ENCODE results near the gene DOCK3. TPM values are rescaled to one million over a fixed set of nuclear protein-coding genes. Genes with fewer than 3 reads are reported as not detected.
"Not testable (repeated sequence)": the region's sequence is repeated elsewhere in the genome, so short reads cannot be mapped to it uniquely, and the experiment has no call there.

The DOCK3 gene
- total and polyA plus RNA-seq, 10 of the 15 experiments (the other 5 are each of a cell fraction or from before 2014, with no cell fraction given): 0.02 to 0.52 (median 0.04) TPM; not detected in 5

DNA sequence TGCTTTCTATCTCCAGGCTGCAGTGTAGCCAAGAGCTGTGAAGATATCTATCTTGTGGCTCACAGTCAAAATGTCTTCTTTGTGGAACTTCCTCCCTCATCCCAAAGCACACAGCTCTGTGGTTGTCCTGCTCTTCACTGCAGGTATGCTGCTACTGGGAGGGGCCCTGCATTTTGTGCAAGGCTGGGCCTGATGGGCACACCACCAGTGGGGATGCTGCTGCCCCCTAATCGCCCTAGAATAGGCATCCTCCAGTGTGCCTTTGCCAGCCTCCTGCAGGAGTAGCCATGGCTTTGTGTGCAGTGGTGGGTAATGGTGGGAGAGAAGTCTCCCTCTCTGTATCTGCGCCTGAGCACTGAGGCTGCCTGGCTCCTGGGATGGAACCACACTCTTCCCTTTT, 297.3 kb downstream of the DOCK3 start:
- CTCF ChIA-PET: interaction anchor here (0.6 to 2.8 kb wide), 17 partner anchors 8 to 463 kb away, joined by 3 to 25 read pairs (median 3); no protein-coding TSS in a partner anchor
- intact Hi-C loops (cut with micrococcal nuclease; ENCODE audit: unreplicated experiment) (no loop called here), in situ Hi-C loops (cut with MboI) (no loop called here)
- FAIRE-seq (no peak), ATAC-seq (no peak; the same call in 2 of the 3 replicates), DNase-seq (ENCODE audit: low read depth, low spot score) (no peak)
- H3K27ac ChIP-seq (ENCODE audit: control insufficient read depth, insufficient read depth): no peak overlapping the region
- 69% methylated on average over 2 of the region's 2 CpGs for WGBS (ENCODE audit: insufficient coverage, insufficient replicate concordance, low lambda C conversion rate, missing lambda C conversion rate)
- H3K9ac ChIP-seq (ENCODE audit: control insufficient read depth, insufficient read depth, low read length): no peak overlapping the region
- POLR2A ChIA-PET: no interaction called here
- no peak for TF ChIP-seq STAT1 (conservative IDR thresholded peaks at IDR 0.05)
- TF ChIP-seq SMARCA5 (IDR thresholded peaks at IDR 0.05): no peak
- H3K79me2 ChIP-seq (ENCODE audit: control insufficient read depth, insufficient read depth, low read length): no peaks in the 10 kb centered on the region
- no peaks in the 10 kb centered on the region for H4K20me1 ChIP-seq (ENCODE audit: control insufficient read depth, insufficient read depth)
- no peaks in the 10 kb centered on the region; the same call in 2 of the 3 replicates for H3K9me3 ChIP-seq (replicated peaks; ENCODE audit: control insufficient read depth, insufficient read depth, low read length)
- no peaks in the 10 kb centered on the region for H3K27me3 ChIP-seq (replicated peaks in 1 of 2; ENCODE audit: control insufficient read depth in 2 of 2, insufficient read depth in 2 of 2, low read length in 1 of 2)
- RAD21 ChIA-PET (ENCODE audit: unreplicated experiment): interaction anchor here (0.6 to 1.1 kb wide), 5 partner anchors 360 to 413 kb away, joined by 3 read pairs; partner anchors contain the start of genes CISH and MANF
- no TSS peak for BruUV-seq (replicated peaks)
- H3K4me2 ChIP-seq (ENCODE audit: control insufficient read depth, insufficient read depth): no peak overlapping the region
- no peaks in the 10 kb centered on the region for H3K36me3 ChIP-seq (ENCODE audit: control insufficient read depth in 2 of 2, insufficient read depth in 2 of 2, low read length in 1 of 2)
- H2AFZ ChIP-seq (ENCODE audit: control insufficient read depth, low read depth, low read length): no peak overlapping the region
- no peaks in the 10 kb centered on the region for H3K4me1 ChIP-seq (ENCODE audit: control insufficient read depth, insufficient read depth, low read length)
- no peak overlapping the region for H3K4me3 ChIP-seq
- SMC1A ChIA-PET (ENCODE audit: uncharacterized antibody, unreplicated experiment): interaction anchor here (1.1 to 1.5 kb wide), 2 partner anchors 22 to 400 kb away, joined by 4 to 9 read pairs; no protein-coding TSS in a partner anchor

- H3K4me3 ChIP-seq; DNase-seq (ENCODE audit: low read depth, low spot score); SMC1A ChIA-PET (ENCODE audit: uncharacterized antibody, unreplicated experiment); H3K4me1 ChIP-seq (ENCODE audit: control insufficient read depth, insufficient read depth, low read length); POLR2A ChIA-PET; H3K9me3 ChIP-seq (replicated peaks; ENCODE audit: control insufficient read depth, insufficient read depth, low read length); H3K4me2 ChIP-seq (ENCODE audit: control insufficient read depth, insufficient read depth); H3K27ac ChIP-seq (ENCODE audit: control insufficient read depth, insufficient read depth); intact Hi-C loops (cut with micrococcal nuclease; ENCODE audit: unreplicated experiment); FAIRE-seq; H3K79me2 ChIP-seq (ENCODE audit: control insufficient read depth, insufficient read depth, low read length); RAD21 ChIA-PET (ENCODE audit: unreplicated experiment); in situ Hi-C loops (cut with MboI); H3K36me3 ChIP-seq (ENCODE audit: control insufficient read depth in 2 of 2, insufficient read depth in 2 of 2, low read length in 1 of 2); H4K20me1 ChIP-seq (ENCODE audit: control insufficient read depth, insufficient read depth); H3K27me3 ChIP-seq (replicated peaks in 1 of 2; ENCODE audit: control insufficient read depth in 2 of 2, insufficient read depth in 2 of 2, low read length in 1 of 2); BruUV-seq (replicated peaks); H3K9ac ChIP-seq (ENCODE audit: control insufficient read depth, insufficient read depth, low read length); H2AFZ ChIP-seq (ENCODE audit: control insufficient read depth, low read depth, low read length); ATAC-seq: not testable (repeated sequence)
- WGBS (ENCODE audit: insufficient coverage, insufficient replicate concordance, low lambda C conversion rate, missing lambda C conversion rate): 58% methylated on average over 16 of the region's 18 CpGs
- CTCF ChIA-PET: interaction anchor here (0.7 to 1.3 kb wide), 4 partner anchors 10 to 351 kb away, joined by 3 to 5 read pairs (median 4); no protein-coding TSS in a partner anchor
These were observed 303.9 kb downstream of the DOCK3 start for GRCh38 chr3:50978586-50978985.
